PC-3 (cell line): ENCODE measurements around the gene CALN1. TPM values are rescaled to one million over a fixed set of nuclear protein-coding genes. Genes with fewer than 3 reads are reported as not detected.

ENCODE experiments used
- ATAC-seq: fragments of 200-7000 bp; cut with Tn5 transposase; 2 replicates; pipeline ENCODE4 v1.9.1; 2020; ENCODE audit warnings: mild to moderate bottlenecking, moderate library complexity
- BruUV-seq: library from RNA; stranded (reverse); fragments of 400-500 nt; replicated peaks from 2 replicates; lab custom pipeline; 2021; lab: Mats Ljungman, UMichigan
- CTCF ChIA-PET: fragments of 300-600 bp; sonication (Branson Sonifier 250); formaldehyde crosslinking; loops from one replicate; lab custom pipeline; 2022; ENCODE audit warnings: antibody characterized with exemption; lab: Charles Lee
- POLR2A ChIA-PET: fragments of 300-600 bp; sonication (Branson Sonifier 250); formaldehyde crosslinking; loops from one replicate; lab custom pipeline; 2022; ENCODE audit warnings: antibody characterized with exemption; ENCODE audit not compliant: unreplicated experiment; lab: Charles Lee
- DNase-seq: peaks from one replicate; pipeline ENCODE4 v3.0.0-alpha.2; 2015
- H2AFZ ChIP-seq: fragments of 300-600 bp; sonication (generic); 2 replicates; pipeline ENCODE4 v1.6.0; 2016; ENCODE audit warnings: antibody characterized with exemption, low read length
- H3F3A ChIP-seq: fragments of 300-600 bp; sonication (generic); one replicate; pipeline ENCODE4 v1.6.0; 2017; ENCODE audit warnings: antibody characterized with exemption, low read length, control low read depth, mild to moderate bottlenecking; ENCODE audit not compliant: unreplicated experiment
- H3K27ac ChIP-seq: fragments of 300-600 bp; sonication (generic); 2 replicates; pipeline ENCODE4 v1.5.1; 2016; ENCODE audit warnings: mild to moderate bottlenecking, low read length
- H3K27me3 ChIP-seq: fragments of 300-600 bp; sonication (generic); 2 replicates; pipeline ENCODE4 v1.6.1; 2016; ENCODE audit warnings: low read length, mixed read lengths
- H3K36me3 ChIP-seq: fragments of 300-600 bp; sonication (generic); 2 replicates; pipeline ENCODE4 v1.6.1; 2016; ENCODE audit warnings: low read depth, mixed run types, low read length, mixed read lengths
- H3K4me1 ChIP-seq: fragments of 300-600 bp; sonication (generic); 2 replicates; pipeline ENCODE4 v1.5.1; 2016; ENCODE audit warnings: low read length; ENCODE audit not compliant: insufficient read depth
- H3K4me2 ChIP-seq: fragments of 300-600 bp; sonication (generic); 2 replicates; pipeline ENCODE4 v1.6.0; 2016; ENCODE audit warnings: low read length
- H3K4me3 ChIP-seq: fragments of 300-600 bp; sonication (generic); 2 replicates; pipeline ENCODE4 v1.5.1; 2016; ENCODE audit warnings: mild to moderate bottlenecking, low read length, mixed read lengths
- H3K79me2 ChIP-seq: fragments of 300-600 bp; sonication (generic); 2 replicates; pipeline ENCODE4 v1.6.1; 2017; ENCODE audit warnings: low read length, mixed read lengths
- H3K9ac ChIP-seq: fragments of 300-600 bp; sonication (generic); 2 replicates; pipeline ENCODE4 v1.6.0; 2016; ENCODE audit warnings: mild to moderate bottlenecking, low read length
- H3K9me2 ChIP-seq: fragments of 300-600 bp; sonication (generic); replicated peaks from 2 replicates; pipeline ENCODE4 v1.6.1; 2016; ENCODE audit warnings: mixed run types, low read length, mixed read lengths
- H3K9me3 ChIP-seq: fragments of 300-600 bp; sonication (generic); 2 replicates; pipeline ENCODE4 v1.6.1; 2016; ENCODE audit warnings: low read length, mixed read lengths
- H4K20me1 ChIP-seq: fragments of 300-600 bp; sonication (generic); 2 replicates; pipeline ENCODE4 v1.6.1; 2016; ENCODE audit warnings: low read length, mixed read lengths
- EZH2 ChIP-seq: fragments of 300-600 bp; sonication (generic); IDR thresholded peaks from one replicate; pipeline ENCODE4 v1.6.1; 2017; ENCODE audit warnings: antibody characterized with exemption, mild to moderate bottlenecking, low read length; ENCODE audit not compliant: unreplicated experiment
- EZH2phosphoT487 ChIP-seq: fragments of 300-600 bp; sonication (generic); IDR thresholded peaks from 2 replicates; pipeline ENCODE4 v1.6.1; 2018; ENCODE audit warnings: mild to moderate bottlenecking, antibody characterized with exemption, low read length, borderline replicate concordance
- intact Hi-C: fragments of 100-400 bp; cut with micrococcal nuclease; formaldehyde crosslinking; loops from 2 replicates; pipeline ENCODE4 v1.9.0; 2023
- total RNA-seq: library from RNA; depleted of rRNA; stranded (reverse); fragments of >200 nt; gene quantifications from 2 replicates; pipeline ENCODE4 v1.2.3, GENCODE V29; 2014
- TF ChIP-seq, protein P1 (sequence below): fragments of 300-600 bp; sonication (generic); conservative IDR thresholded peaks from 2 replicates; pipeline ENCODE4 v1.5.1; 2017; ENCODE audit warnings: antibody characterized with exemption, low read depth, mild to moderate bottlenecking, low read length

Gene CALN1
- total RNA-seq, 1 experiment from 2014 or later = not detected

DNA sequence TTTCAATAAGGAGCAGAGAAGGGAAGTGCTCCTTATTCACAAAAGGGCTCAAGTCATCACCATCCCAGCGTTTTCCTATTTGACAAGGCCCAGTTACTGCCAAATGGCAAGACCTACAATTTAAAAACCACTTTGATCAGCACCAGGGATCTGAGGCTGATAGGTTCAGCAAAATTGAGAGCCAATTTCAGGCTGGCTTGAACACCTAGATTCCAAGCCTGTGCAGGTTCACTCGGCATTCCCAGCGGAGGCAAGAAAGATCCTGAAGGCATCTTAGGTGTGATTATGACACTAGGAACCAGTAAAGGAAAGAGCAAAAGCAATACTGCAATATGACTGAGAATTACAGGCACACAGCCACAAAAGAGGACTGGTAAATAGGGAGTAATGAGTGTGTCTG, 441.4 kb downstream of the CALN1 start:
- ATAC-seq (no peak), DNase-seq (no peak)
- no peaks in the 10 kb centered on the region for H3F3A ChIP-seq
- no peaks in the 10 kb centered on the region for H3K9me3 ChIP-seq
- no peaks in the 10 kb centered on the region for H3K4me1 ChIP-seq
- H3K9me2 ChIP-seq = no peaks in the 10 kb centered on the region
- no peak overlapping the region for H3K27ac ChIP-seq
- CTCF ChIA-PET = no interaction called here
- no peaks in the 10 kb centered on the region for H3K79me2 ChIP-seq
- BruUV-seq = no TSS peak
- H3K9ac ChIP-seq = no peak overlapping the region
- H3K36me3 ChIP-seq = no peaks in the 10 kb centered on the region
- H3K4me3 ChIP-seq = no peak overlapping the region
- no peaks in the 10 kb centered on the region for H3K27me3 ChIP-seq
- no peak overlapping the region for H3K4me2 ChIP-seq
- H4K20me1 ChIP-seq = no peaks in the 10 kb centered on the region
- intact Hi-C loops = no loop called here
- H2AFZ ChIP-seq = no peak overlapping the region
- no peak for TF ChIP-seq EZH2
- TF ChIP-seq, protein P1, sequence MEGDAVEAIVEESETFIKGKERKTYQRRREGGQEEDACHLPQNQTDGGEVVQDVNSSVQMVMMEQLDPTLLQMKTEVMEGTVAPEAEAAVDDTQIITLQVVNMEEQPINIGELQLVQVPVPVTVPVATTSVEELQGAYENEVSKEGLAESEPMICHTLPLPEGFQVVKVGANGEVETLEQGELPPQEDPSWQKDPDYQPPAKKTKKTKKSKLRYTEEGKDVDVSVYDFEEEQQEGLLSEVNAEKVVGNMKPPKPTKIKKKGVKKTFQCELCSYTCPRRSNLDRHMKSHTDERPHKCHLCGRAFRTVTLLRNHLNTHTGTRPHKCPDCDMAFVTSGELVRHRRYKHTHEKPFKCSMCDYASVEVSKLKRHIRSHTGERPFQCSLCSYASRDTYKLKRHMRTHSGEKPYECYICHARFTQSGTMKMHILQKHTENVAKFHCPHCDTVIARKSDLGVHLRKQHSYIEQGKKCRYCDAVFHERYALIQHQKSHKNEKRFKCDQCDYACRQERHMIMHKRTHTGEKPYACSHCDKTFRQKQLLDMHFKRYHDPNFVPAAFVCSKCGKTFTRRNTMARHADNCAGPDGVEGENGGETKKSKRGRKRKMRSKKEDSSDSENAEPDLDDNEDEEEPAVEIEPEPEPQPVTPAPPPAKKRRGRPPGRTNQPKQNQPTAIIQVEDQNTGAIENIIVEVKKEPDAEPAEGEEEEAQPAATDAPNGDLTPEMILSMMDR = no peak
- TF ChIP-seq EZH2phosphoT487 = no peak
- POLR2A ChIA-PET = no interaction called here

DNA sequence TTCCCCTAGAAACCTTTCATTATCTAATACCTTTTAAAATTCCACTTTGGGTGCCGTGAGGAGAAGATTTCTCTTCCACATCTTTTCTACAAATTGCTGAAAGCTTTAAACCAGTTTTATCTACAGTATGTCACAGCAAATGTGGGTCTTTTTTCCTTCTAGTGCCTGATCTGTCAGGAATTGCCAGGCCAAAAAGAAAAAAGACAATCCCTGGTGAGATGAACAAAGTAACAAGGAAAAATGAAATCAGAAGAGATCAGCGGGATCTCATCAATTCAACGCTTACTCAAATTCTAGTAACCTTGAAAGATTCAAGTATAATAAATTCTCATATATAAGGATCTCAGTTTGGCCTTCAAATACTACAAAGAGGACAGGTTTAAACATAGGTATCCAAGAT, 449.5 kb downstream of the CALN1 start:
- BruUV-seq = no TSS peak

DNA sequence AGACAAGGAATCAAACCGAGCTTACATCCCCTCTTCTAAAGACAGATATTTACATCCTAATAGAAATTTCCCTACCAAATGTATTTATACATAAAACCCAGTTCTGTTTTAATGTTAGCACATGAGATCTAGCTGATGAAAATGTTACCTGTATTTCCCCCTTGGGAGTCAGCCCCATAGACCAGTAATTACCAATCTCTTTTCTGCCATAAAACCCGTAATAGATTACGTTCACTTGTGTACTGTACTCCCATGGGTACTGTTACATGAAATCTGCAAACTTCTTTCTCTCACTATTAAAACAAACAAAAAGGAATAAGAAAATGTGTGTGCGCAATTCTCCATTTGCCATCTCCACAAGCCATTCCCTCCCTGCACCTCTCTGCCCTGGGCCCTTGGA, 450.9 kb downstream of the CALN1 start:
- H3K4me1 ChIP-seq = no peaks in the 10 kb centered on the region
- H3K36me3 ChIP-seq = no peaks in the 10 kb centered on the region
- no peaks in the 10 kb centered on the region for H3K9me3 ChIP-seq
- H3K79me2 ChIP-seq = no peaks in the 10 kb centered on the region
- H3K27ac ChIP-seq = no peak overlapping the region
- no peaks in the 10 kb centered on the region for H3K27me3 ChIP-seq
- ATAC-seq (no peak), DNase-seq (no peak)
- POLR2A ChIA-PET = no interaction called here
- no peak overlapping the region for H2AFZ ChIP-seq
- H3K9ac ChIP-seq = no peak overlapping the region
- H3K4me2 ChIP-seq = no peak overlapping the region
- no peaks in the 10 kb centered on the region for H3F3A ChIP-seq
- no TSS peak for BruUV-seq
- H3K9me2 ChIP-seq = no peaks in the 10 kb centered on the region
- H3K4me3 ChIP-seq = no peak overlapping the region
- no peaks in the 10 kb centered on the region for H4K20me1 ChIP-seq
- TF ChIP-seq EZH2 = no peak
- TF ChIP-seq EZH2phosphoT487 = no peak
- TF ChIP-seq, protein P1 = no peak
- intact Hi-C loops = no loop called here
- CTCF ChIA-PET = no interaction called here

More for the DNA sequence above, 449.5 kb downstream of the CALN1 start:
- TF ChIP-seq EZH2 (no peak), EZH2phosphoT487 (no peak)
- TF ChIP-seq, protein P1 = no peak
- Histone ChIP-seq H3K79me2 (no peaks in the 10 kb centered on the region), H3K27ac (no peak overlapping the region), H2AFZ (no peak overlapping the region), H3K27me3 (no peaks in the 10 kb centered on the region), H3K4me3 (no peak overlapping the region), H3K4me2 (no peak overlapping the region), H3K9me3 (no peaks in the 10 kb centered on the region), H3K9me2 (no peaks in the 10 kb centered on the region), H3F3A (no peaks in the 10 kb centered on the region), H3K36me3 (no peaks in the 10 kb centered on the region), H3K4me1 (no peaks in the 10 kb centered on the region), H3K9ac (no peak overlapping the region), H4K20me1 (no peaks in the 10 kb centered on the region)
- CTCF ChIA-PET = no interaction called here
- ATAC-seq = no peak
- intact Hi-C loops = no loop called here
- POLR2A ChIA-PET = no interaction called here
- no peak for DNase-seq
